Measurements from ENCODE around the gene NDEL1. TPM values are rescaled to one million over a fixed set of nuclear protein-coding genes. Genes with fewer than 3 reads are reported as not detected.
"Not testable (repeated sequence)": the region's sequence is repeated elsewhere in the genome, so short reads cannot be mapped to it uniquely, and the experiment has no call there.

Gene NDEL1
- 24.2 and 42.9 TPM in 2 replicates for total RNA-seq

GRCh38 chr17:8435245-8436168 is at the start of gene NDEL1:
TSS of gene NDEL1 (plus strand) at chr17:8435884. CDS start at chr17:8444272, 8,388 bp downstream.
- DNase-seq (ENCODE audit: low read depth in 2 of 2): peak; percentile 98 to 99

GRCh38 chr17:8386841-8387240 is 48.8 kb upstream of the NDEL1 start:
- no peak for DNase-seq (ENCODE audit: low read depth in 2 of 2)

GRCh38 chr17:8387914-8388651 is 47.6 kb upstream of the NDEL1 start:
- no peak for DNase-seq (ENCODE audit: low read depth in 2 of 2)

- DNase-seq (ENCODE audit: low read depth in 2 of 2): no peak
Measured at GRCh38 chr17:8391711-8392110, 44.0 kb upstream of the NDEL1 start.

GRCh38 chr17:8392274-8392673 is 43.4 kb upstream of the NDEL1 start:
- no peak for DNase-seq (ENCODE audit: low read depth in 2 of 2)

GRCh38 chr17:8392674-8393469 is 42.8 kb upstream of the NDEL1 start:
- DNase-seq (ENCODE audit: low read depth in 2 of 2): no peak

GRCh38 chr17:8393470-8394231 is 42.0 kb upstream of the NDEL1 start:
- DNase-seq (ENCODE audit: low read depth in 2 of 2): peak in 1 of 2 donors; percentile 75

GRCh38 chr17:8394497-8394896 is 41.2 kb upstream of the NDEL1 start:
- not testable (repeated sequence) for DNase-seq (ENCODE audit: low read depth in 2 of 2)

GRCh38 chr17:8397636-8398035 is 38.0 kb upstream of the NDEL1 start, which contains the start of gene RNF222:
TSS of gene RNF222 (minus strand) at chr17:8397827. CDS start at chr17:8393461, 4,366 bp downstream.
- no peak for DNase-seq (ENCODE audit: low read depth in 2 of 2)

GRCh38 chr17:8398980-8399379 is 36.7 kb upstream of the NDEL1 start:
- DNase-seq (ENCODE audit: low read depth in 2 of 2): no peak

GRCh38 chr17:8401107-8401506 is 34.6 kb upstream of the NDEL1 start:
- DNase-seq (ENCODE audit: low read depth in 2 of 2): no peak

- peak in 1 of 2 donors; percentile 97 for DNase-seq (ENCODE audit: low read depth in 2 of 2)
Measured at GRCh38 chr17:8402921-8403536, 32.7 kb upstream of the NDEL1 start.

GRCh38 chr17:8405499-8406016 is 30.1 kb upstream of the NDEL1 start:
- DNase-seq (ENCODE audit: low read depth in 2 of 2): no peak

- no peak for DNase-seq (ENCODE audit: low read depth in 2 of 2)
Measured at GRCh38 chr17:8406174-8406573, 29.5 kb upstream of the NDEL1 start.

- no peak for DNase-seq (ENCODE audit: low read depth in 2 of 2)
Measured at GRCh38 chr17:8408371-8408770, 27.3 kb upstream of the NDEL1 start.

GRCh38 chr17:8409966-8410882 is 25.5 kb upstream of the NDEL1 start:
- peak; percentile 83 to 88 for DNase-seq (ENCODE audit: low read depth in 2 of 2)

- DNase-seq (ENCODE audit: low read depth in 2 of 2): no peak
Measured at GRCh38 chr17:8410883-8411238, 24.8 kb upstream of the NDEL1 start.

- no peak for DNase-seq (ENCODE audit: low read depth in 2 of 2)
Measured at GRCh38 chr17:8412089-8412488, 23.6 kb upstream of the NDEL1 start.

GRCh38 chr17:8413328-8413727 is 22.4 kb upstream of the NDEL1 start:
- DNase-seq (ENCODE audit: low read depth in 2 of 2): no peak
